ENCODE results near the gene KIRREL1. TPM values are rescaled to one million over a fixed set of nuclear protein-coding genes. Genes with fewer than 3 reads are reported as not detected.
A peak's percentile ranks its signal among the peaks of the same experiment; 100 is the strongest.

The KIRREL1 gene
- total RNA-seq, 1 donor from 2014 or later: 23.5 TPM

- Histone ChIP-seq H3K9me3 (ENCODE audit: control insufficient read depth in 3 of 3, low read length in 3 of 3) (no peaks in the 10 kb centered on the region), H3K9ac (ENCODE audit: low read depth in 1 of 3, low read length in 3 of 3) (no peak overlapping the region), H3K4me1 (ENCODE audit: control insufficient read depth in 3 of 3, insufficient read depth in 3 of 3, low read length in 3 of 3) (peaks cover 49 to 60% (median 56%) of the 10 kb centered on the region in 3 donors), H3K36me3 (ENCODE audit: control insufficient read depth in 3 of 3, insufficient read depth in 3 of 3, low read length in 3 of 3) (no peaks in the 10 kb centered on the region), H3K27ac (ENCODE audit: low read depth, low read length) (peak overlapping the region; percentile 30), H3K27me3 (ENCODE audit: control insufficient read depth in 3 of 3, insufficient read depth in 3 of 3, low read length in 3 of 3) (peaks cover 0 to 10% (median 3%) of the 10 kb centered on the region in 3 donors), H3K4me3 (ENCODE audit: low read length in 3 of 3) (no peak overlapping the region)
Measured at GRCh38 chr1:158016651-158017335, 23.3 kb downstream of the KIRREL1 start.

GRCh38 chr1:158017800-158018595 is 24.6 kb downstream of the KIRREL1 start:
- Histone ChIP-seq H3K27ac (ENCODE audit: low read depth, low read length) (peak overlapping the region; percentile 76), H3K36me3 (ENCODE audit: control insufficient read depth in 3 of 3, insufficient read depth in 3 of 3, low read length in 3 of 3) (no peaks in the 10 kb centered on the region), H3K9me3 (ENCODE audit: control insufficient read depth in 3 of 3, low read length in 3 of 3) (no peaks in the 10 kb centered on the region), H3K27me3 (ENCODE audit: control insufficient read depth in 3 of 3, insufficient read depth in 3 of 3, low read length in 3 of 3) (peaks cover 0 to 10% (median 3%) of the 10 kb centered on the region in 3 donors), H3K4me1 (ENCODE audit: control insufficient read depth in 3 of 3, insufficient read depth in 3 of 3, low read length in 3 of 3) (peaks cover 56 to 67% (median 61%) of the 10 kb centered on the region in 3 donors), H3K9ac (ENCODE audit: low read depth in 1 of 3, low read length in 3 of 3) (peak overlapping the region in 1 of 3 donors; percentile 40), H3K4me3 (ENCODE audit: low read length in 3 of 3) (no peak overlapping the region)

GRCh38 chr1:158019171-158019868 is 25.9 kb downstream of the KIRREL1 start:
- H3K4me3 ChIP-seq (ENCODE audit: low read length in 3 of 3): peak overlapping the region in 1 of 3 donors; percentile 10
- H3K4me1 ChIP-seq (ENCODE audit: control insufficient read depth in 3 of 3, insufficient read depth in 3 of 3, low read length in 3 of 3): peaks cover 46 to 66% (median 53%) of the 10 kb centered on the region in 3 donors
- no peak overlapping the region for H3K9ac ChIP-seq (ENCODE audit: low read depth in 1 of 3, low read length in 3 of 3)
- peak overlapping the region; percentile 76 for H3K27ac ChIP-seq (ENCODE audit: low read depth, low read length)
- no peaks in the 10 kb centered on the region for H3K36me3 ChIP-seq (ENCODE audit: control insufficient read depth in 3 of 3, insufficient read depth in 3 of 3, low read length in 3 of 3)
- H3K9me3 ChIP-seq (ENCODE audit: control insufficient read depth in 3 of 3, low read length in 3 of 3): no peaks in the 10 kb centered on the region
- peaks cover 0 to 8% (median 3%) of the 10 kb centered on the region in 3 donors for H3K27me3 ChIP-seq (ENCODE audit: control insufficient read depth in 3 of 3, insufficient read depth in 3 of 3, low read length in 3 of 3)

GRCh38 chr1:158020259-158020885 is 26.9 kb downstream of the KIRREL1 start:
- Histone ChIP-seq H3K4me3 (ENCODE audit: low read length in 3 of 3) (peak overlapping the region in 1 of 3 donors; percentile 10), H3K36me3 (ENCODE audit: control insufficient read depth in 3 of 3, insufficient read depth in 3 of 3, low read length in 3 of 3) (no peaks in the 10 kb centered on the region), H3K27ac (ENCODE audit: low read depth, low read length) (peak overlapping the region; percentile 76), H3K9me3 (ENCODE audit: control insufficient read depth in 3 of 3, low read length in 3 of 3) (no peaks in the 10 kb centered on the region), H3K27me3 (ENCODE audit: control insufficient read depth in 3 of 3, insufficient read depth in 3 of 3, low read length in 3 of 3) (peaks cover 0 to 8% (median 3%) of the 10 kb centered on the region in 3 donors), H3K4me1 (ENCODE audit: control insufficient read depth in 3 of 3, insufficient read depth in 3 of 3, low read length in 3 of 3) (peaks cover 53 to 69% (median 57%) of the 10 kb centered on the region in 3 donors), H3K9ac (ENCODE audit: low read depth in 1 of 3, low read length in 3 of 3) (peak overlapping the region in 1 of 3 donors; percentile 38)

- Histone ChIP-seq H3K27ac (ENCODE audit: low read depth, low read length) (peak overlapping the region; percentile 76), H3K36me3 (ENCODE audit: control insufficient read depth in 3 of 3, insufficient read depth in 3 of 3, low read length in 3 of 3) (no peaks in the 10 kb centered on the region), H3K9ac (ENCODE audit: low read depth in 1 of 3, low read length in 3 of 3) (no peak overlapping the region), H3K4me3 (ENCODE audit: low read length in 3 of 3) (no peak overlapping the region), H3K4me1 (ENCODE audit: control insufficient read depth in 3 of 3, insufficient read depth in 3 of 3, low read length in 3 of 3) (peaks cover 55 to 73% (median 58%) of the 10 kb centered on the region in 3 donors), H3K9me3 (ENCODE audit: control insufficient read depth in 3 of 3, low read length in 3 of 3) (no peaks in the 10 kb centered on the region), H3K27me3 (ENCODE audit: control insufficient read depth in 3 of 3, insufficient read depth in 3 of 3, low read length in 3 of 3) (peaks cover 0 to 8% (median 3%) of the 10 kb centered on the region in 3 donors)
Measured at GRCh38 chr1:158020886-158021620, 27.6 kb downstream of the KIRREL1 start.

GRCh38 chr1:158021721-158022120 is 28.3 kb downstream of the KIRREL1 start:
- Histone ChIP-seq H3K9ac (ENCODE audit: low read depth in 1 of 3, low read length in 3 of 3) (no peak overlapping the region), H3K4me1 (ENCODE audit: control insufficient read depth in 3 of 3, insufficient read depth in 3 of 3, low read length in 3 of 3) (peaks cover 55 to 70% (median 58%) of the 10 kb centered on the region in 3 donors), H3K27me3 (ENCODE audit: control insufficient read depth in 3 of 3, insufficient read depth in 3 of 3, low read length in 3 of 3) (peaks cover 0 to 8% (median 3%) of the 10 kb centered on the region in 3 donors), H3K9me3 (ENCODE audit: control insufficient read depth in 3 of 3, low read length in 3 of 3) (no peaks in the 10 kb centered on the region), H3K36me3 (ENCODE audit: control insufficient read depth in 3 of 3, insufficient read depth in 3 of 3, low read length in 3 of 3) (no peaks in the 10 kb centered on the region), H3K4me3 (ENCODE audit: low read length in 3 of 3) (no peak overlapping the region), H3K27ac (ENCODE audit: low read depth, low read length) (peak overlapping the region; percentile 12)

- no peak overlapping the region for H3K9ac ChIP-seq (ENCODE audit: low read depth in 1 of 3, low read length in 3 of 3)
- no peaks in the 10 kb centered on the region for H3K9me3 ChIP-seq (ENCODE audit: control insufficient read depth in 3 of 3, low read length in 3 of 3)
- H3K36me3 ChIP-seq (ENCODE audit: control insufficient read depth in 3 of 3, insufficient read depth in 3 of 3, low read length in 3 of 3): no peaks in the 10 kb centered on the region
- peak overlapping the region; percentile 13 for H3K27ac ChIP-seq (ENCODE audit: low read depth, low read length)
- peaks cover 0 to 3% (median 0%) of the 10 kb centered on the region in 3 donors for H3K27me3 ChIP-seq (ENCODE audit: control insufficient read depth in 3 of 3, insufficient read depth in 3 of 3, low read length in 3 of 3)
- peak overlapping the region in 2 of 3 donors; percentile 5 to 22 for H3K4me3 ChIP-seq (ENCODE audit: low read length in 3 of 3)
- H3K4me1 ChIP-seq (ENCODE audit: control insufficient read depth in 3 of 3, insufficient read depth in 3 of 3, low read length in 3 of 3): peaks cover 55 to 64% (median 55%) of the 10 kb centered on the region in 3 donors
Measured at GRCh38 chr1:158022554-158023312, 29.3 kb downstream of the KIRREL1 start.

GRCh38 chr1:158024737-158025136 is 31.3 kb downstream of the KIRREL1 start:
- Histone ChIP-seq H3K27me3 (ENCODE audit: control insufficient read depth in 3 of 3, insufficient read depth in 3 of 3, low read length in 3 of 3) (no peaks in the 10 kb centered on the region), H3K27ac (ENCODE audit: low read depth, low read length) (peak overlapping the region; percentile 44), H3K4me1 (ENCODE audit: control insufficient read depth in 3 of 3, insufficient read depth in 3 of 3, low read length in 3 of 3) (peaks cover 36 to 51% (median 46%) of the 10 kb centered on the region in 3 donors), H3K36me3 (ENCODE audit: control insufficient read depth in 3 of 3, insufficient read depth in 3 of 3, low read length in 3 of 3) (no peaks in the 10 kb centered on the region), H3K9me3 (ENCODE audit: control insufficient read depth in 3 of 3, low read length in 3 of 3) (no peaks in the 10 kb centered on the region), H3K9ac (ENCODE audit: low read depth in 1 of 3, low read length in 3 of 3) (no peak overlapping the region), H3K4me3 (ENCODE audit: low read length in 3 of 3) (no peak overlapping the region)

All from skeletal muscle tissue (tissue), 4 donors.